HEK293 (cell line): ENCODE measurements around the gene ENAM.
"Not testable (repeated sequence)": the region's sequence is repeated elsewhere in the genome, so short reads cannot be mapped to it uniquely, and the experiment has no call there.

Source experiments
- CTCF ChIA-PET: fragments of 350-600 bp; formaldehyde crosslinking; extraction: SDS; loops from one replicate; lab custom pipeline; 2021; ENCODE audit warnings: antibody characterized with exemption; lab: Yijun Ruan, JAX
- POLR2A ChIA-PET: fragments of 300-600 bp; formaldehyde crosslinking; extraction: SDS; loops from one replicate; lab custom pipeline; 2020; ENCODE audit warnings: antibody characterized with exemption, inconsistent platforms; lab: Yijun Ruan, JAX
- H3K27ac ChIP-seq: fragments of 200-500 bp; sonication (Bioruptor generic); 2 replicates; pipeline ENCODE4 v1.5.1; 2014; ENCODE audit warnings: low read depth, low read length, control low read depth, inconsistent platforms; ENCODE audit errors: extremely low read depth
- H3K36me3 ChIP-seq, 2 experiments: fragments of 200-500 bp in 1 of 2; sonication (Bioruptor generic) in 1 of 2; 1 replicate in 1 of 2; 2 replicates in 1 of 2; pipeline ENCODE4 v1.5.1; 2014 to 2017; ENCODE audit warnings: inconsistent platforms in 2 of 2, low read length in 2 of 2; ENCODE audit not compliant: control insufficient read depth in 2 of 2, insufficient read depth in 1 of 2
- H3K4me1 ChIP-seq: fragments of 200-500 bp; sonication (Bioruptor generic); 2 replicates; pipeline ENCODE4 v1.5.1; 2014; ENCODE audit warnings: mild to moderate bottlenecking, low read length, inconsistent platforms; ENCODE audit not compliant: control insufficient read depth, insufficient read depth
- H3K4me3 ChIP-seq: 2 replicates; pipeline ENCODE4 v1.5.1; 2011; ENCODE audit warnings: low read depth, mild to moderate bottlenecking, control low read depth, low read length, moderate library complexity
- H3K9me3 ChIP-seq: fragments of 200-500 bp; sonication (Bioruptor generic); 2 replicates; pipeline ENCODE4 v1.5.1; 2014; ENCODE audit warnings: low read depth, low read length, inconsistent platforms; ENCODE audit not compliant: control insufficient read depth, insufficient read depth
- ZFP3 ChIP-seq: fragments of 450-650 bp; formaldehyde crosslinking; IDR thresholded peaks from 2 replicates; pipeline ENCODE4 v1.5.1; 2016; ENCODE audit warnings: low read depth, missing biosample characterization, missing genetic modification characterization
- TF ChIP-seq, protein P1 (sequence below): fragments of 450-650 bp; formaldehyde crosslinking; optimal IDR thresholded peaks from 2 replicates; pipeline ENCODE3; 2016; ENCODE audit warnings: missing biosample characterization, mild to moderate bottlenecking, missing genetic modification characterization

ENAM gene

GRCh38 chr4:70691661-70692060 lies 63.1 kb downstream of the ENAM start (continued):
- TF ChIP-seq ZFP3 = no peak
- TF ChIP-seq, protein P1, sequence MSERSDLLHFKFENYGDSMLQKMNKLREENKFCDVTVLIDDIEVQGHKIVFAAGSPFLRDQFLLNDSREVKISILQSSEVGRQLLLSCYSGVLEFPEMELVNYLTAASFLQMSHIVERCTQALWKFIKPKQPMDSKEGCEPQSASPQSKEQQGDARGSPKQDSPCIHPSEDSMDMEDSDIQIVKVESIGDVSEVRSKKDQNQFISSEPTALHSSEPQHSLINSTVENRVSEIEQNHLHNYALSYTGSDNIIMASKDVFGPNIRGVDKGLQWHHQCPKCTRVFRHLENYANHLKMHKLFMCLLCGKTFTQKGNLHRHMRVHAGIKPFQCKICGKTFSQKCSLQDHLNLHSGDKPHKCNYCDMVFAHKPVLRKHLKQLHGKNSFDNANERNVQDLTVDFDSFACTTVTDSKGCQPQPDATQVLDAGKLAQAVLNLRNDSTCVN (tag by site-specific recombination) = no peak

GRCh38 chr4:70694633-70695032 lies 66.1 kb downstream of the ENAM start:
- H3K4me1 ChIP-seq, H3K27ac ChIP-seq, H3K4me3 ChIP-seq, H3K9me3 ChIP-seq: not testable (repeated sequence)
- ChIA-PET POLR2A (interaction anchor here (0.6 kb wide), 1 partner anchor 94 kb away, joined by 3 read pairs; no protein-coding TSS in a partner anchor), CTCF (interaction anchor here (0.8 kb wide), 2 partner anchors 9 to 145 kb away, joined by 4 read pairs; partner anchors contain the start of gene GRSF1)
- H3K36me3 ChIP-seq = peaks cover 4 to 32% of the 10 kb centered on the region in 2 experiments; a peak in 2 of 3 replicates
